Ovary (tissue), 3 donors: Measurements from ENCODE around the gene RPS6KA6.

Source experiments
- POLR2A ChIP-seq: fragments of 450-650 bp; IDR thresholded peaks from one replicate; pipeline ENCODE4 v1.6.1; 2017; ENCODE audit warnings: antibody characterized with exemption, mild to moderate bottlenecking, moderate library complexity
- TF ChIP-seq, protein P1 (sequence below), 3 donors: fragments of 450-650 bp in 2 of 3; fragments of 200-600 bp in 1 of 3; IDR thresholded peaks; one replicate each; pipeline versions ENCODE4 v1.5.1 to v1.8.0; 2016 to 2022; ENCODE audit warnings: antibody characterized with exemption in 3 of 3, mild to moderate bottlenecking in 1 of 3
- donor health status: DM: no; HTN: no; CAD: no.

DNA sequence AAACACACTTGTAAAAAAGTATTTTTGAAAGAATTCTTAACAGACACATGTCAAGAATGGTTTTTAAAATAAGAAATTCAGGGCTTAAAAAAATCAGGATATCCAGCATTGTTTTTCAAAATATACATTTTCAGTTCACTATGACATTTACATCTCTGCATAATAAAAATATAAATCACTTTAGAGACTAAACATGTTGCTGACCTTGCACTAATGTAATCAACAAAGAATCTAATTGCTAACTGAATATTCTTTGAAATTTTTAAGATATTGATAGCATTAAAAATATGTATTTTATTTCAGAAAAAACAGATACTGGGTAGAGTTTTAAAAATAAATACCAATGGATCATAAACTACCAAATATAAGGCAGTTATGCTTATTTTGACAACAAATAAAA lies 26.4 kb downstream of the RPS6KA6 start:
- TF ChIP-seq, protein P1, sequence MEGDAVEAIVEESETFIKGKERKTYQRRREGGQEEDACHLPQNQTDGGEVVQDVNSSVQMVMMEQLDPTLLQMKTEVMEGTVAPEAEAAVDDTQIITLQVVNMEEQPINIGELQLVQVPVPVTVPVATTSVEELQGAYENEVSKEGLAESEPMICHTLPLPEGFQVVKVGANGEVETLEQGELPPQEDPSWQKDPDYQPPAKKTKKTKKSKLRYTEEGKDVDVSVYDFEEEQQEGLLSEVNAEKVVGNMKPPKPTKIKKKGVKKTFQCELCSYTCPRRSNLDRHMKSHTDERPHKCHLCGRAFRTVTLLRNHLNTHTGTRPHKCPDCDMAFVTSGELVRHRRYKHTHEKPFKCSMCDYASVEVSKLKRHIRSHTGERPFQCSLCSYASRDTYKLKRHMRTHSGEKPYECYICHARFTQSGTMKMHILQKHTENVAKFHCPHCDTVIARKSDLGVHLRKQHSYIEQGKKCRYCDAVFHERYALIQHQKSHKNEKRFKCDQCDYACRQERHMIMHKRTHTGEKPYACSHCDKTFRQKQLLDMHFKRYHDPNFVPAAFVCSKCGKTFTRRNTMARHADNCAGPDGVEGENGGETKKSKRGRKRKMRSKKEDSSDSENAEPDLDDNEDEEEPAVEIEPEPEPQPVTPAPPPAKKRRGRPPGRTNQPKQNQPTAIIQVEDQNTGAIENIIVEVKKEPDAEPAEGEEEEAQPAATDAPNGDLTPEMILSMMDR (IDR thresholded peaks at IDR 0.05), result no peak
- TF ChIP-seq POLR2A, result no peak
